Neutrophil (primary cell): ENCODE measurements around the gene CREBBP.

Source experiments
- H3K27ac ChIP-seq: fragments of 200-600 bp; sonication (generic); 2 replicates; pipeline ENCODE4 v1.5.1; 2016; ENCODE audit warnings: mild to moderate bottlenecking, moderate library complexity
- H3K27me3 ChIP-seq: fragments of 200-600 bp; sonication (generic); 2 replicates; pipeline ENCODE4 v1.6.0; 2016; ENCODE audit warnings: mild to moderate bottlenecking
- H3K36me3 ChIP-seq: fragments of 200-600 bp; sonication (generic); 2 replicates; pipeline ENCODE4 v1.5.1; 2017
- H3K4me1 ChIP-seq, 2 experiments: fragments of 200-600 bp in 1 of 2; sonication (generic) in 1 of 2; 1 replicate in 1 of 2; 2 replicates in 1 of 2; pipeline versions ENCODE4 v1.5.1 to v1.6.1; 2013 to 2016; ENCODE audit warnings: low read depth in 1 of 2, low read length in 1 of 2, mild to moderate bottlenecking in 1 of 2, moderate library complexity in 1 of 2; ENCODE audit not compliant: control insufficient read depth in 1 of 2, insufficient read depth in 1 of 2
- H3K4me3 ChIP-seq, 2 experiments: fragments of 200-600 bp in 1 of 2; sonication (generic) in 1 of 2; 1 replicate in 1 of 2; 2 replicates in 1 of 2; pipeline ENCODE4 v1.5.1; 2013 to 2016; ENCODE audit warnings: low read depth in 1 of 2, low read length in 1 of 2, mild to moderate bottlenecking in 1 of 2, moderate library complexity in 1 of 2
- H3K9me3 ChIP-seq: fragments of 200-600 bp; sonication (generic); 2 replicates; pipeline ENCODE4 v1.5.1; 2016
- TF ChIP-seq, protein P1 (sequence below): fragments of 200-600 bp; sonication (generic); IDR thresholded peaks from 2 replicates; pipeline ENCODE4 v1.5.1; 2016; ENCODE audit warnings: antibody characterized with exemption

CREBBP gene

DNA sequence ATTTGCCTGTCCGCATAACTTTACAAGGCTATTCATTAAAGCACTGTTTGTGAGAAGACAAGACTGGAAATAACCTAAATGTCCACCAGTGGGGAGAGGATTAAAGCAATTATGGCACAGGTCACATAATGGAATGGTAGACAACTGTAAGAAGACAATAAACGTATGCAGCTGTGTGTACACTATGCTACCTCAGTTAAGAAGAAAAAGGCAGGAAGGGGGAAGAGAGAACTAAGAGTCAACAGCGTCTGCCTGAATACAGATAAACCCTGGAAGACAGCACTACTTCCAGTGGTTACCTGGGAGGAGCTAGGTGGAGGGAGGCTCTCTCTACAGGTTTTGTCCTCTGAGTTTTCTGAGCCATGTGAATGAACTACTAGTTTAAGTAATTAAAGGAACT lies 15.3 kb downstream of the CREBBP start:
- TF ChIP-seq, protein P1, sequence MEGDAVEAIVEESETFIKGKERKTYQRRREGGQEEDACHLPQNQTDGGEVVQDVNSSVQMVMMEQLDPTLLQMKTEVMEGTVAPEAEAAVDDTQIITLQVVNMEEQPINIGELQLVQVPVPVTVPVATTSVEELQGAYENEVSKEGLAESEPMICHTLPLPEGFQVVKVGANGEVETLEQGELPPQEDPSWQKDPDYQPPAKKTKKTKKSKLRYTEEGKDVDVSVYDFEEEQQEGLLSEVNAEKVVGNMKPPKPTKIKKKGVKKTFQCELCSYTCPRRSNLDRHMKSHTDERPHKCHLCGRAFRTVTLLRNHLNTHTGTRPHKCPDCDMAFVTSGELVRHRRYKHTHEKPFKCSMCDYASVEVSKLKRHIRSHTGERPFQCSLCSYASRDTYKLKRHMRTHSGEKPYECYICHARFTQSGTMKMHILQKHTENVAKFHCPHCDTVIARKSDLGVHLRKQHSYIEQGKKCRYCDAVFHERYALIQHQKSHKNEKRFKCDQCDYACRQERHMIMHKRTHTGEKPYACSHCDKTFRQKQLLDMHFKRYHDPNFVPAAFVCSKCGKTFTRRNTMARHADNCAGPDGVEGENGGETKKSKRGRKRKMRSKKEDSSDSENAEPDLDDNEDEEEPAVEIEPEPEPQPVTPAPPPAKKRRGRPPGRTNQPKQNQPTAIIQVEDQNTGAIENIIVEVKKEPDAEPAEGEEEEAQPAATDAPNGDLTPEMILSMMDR = no peak
- H3K36me3 ChIP-seq = peaks cover 11% of the 10 kb centered on the region
- peaks cover 61 to 84% of the 10 kb centered on the region in 2 experiments for H3K4me1 ChIP-seq
- no peak overlapping the region for H3K4me3 ChIP-seq
- no peaks in the 10 kb centered on the region for H3K9me3 ChIP-seq
- H3K27ac ChIP-seq = peak overlapping the region; percentile 12
- H3K27me3 ChIP-seq = no peaks in the 10 kb centered on the region

DNA sequence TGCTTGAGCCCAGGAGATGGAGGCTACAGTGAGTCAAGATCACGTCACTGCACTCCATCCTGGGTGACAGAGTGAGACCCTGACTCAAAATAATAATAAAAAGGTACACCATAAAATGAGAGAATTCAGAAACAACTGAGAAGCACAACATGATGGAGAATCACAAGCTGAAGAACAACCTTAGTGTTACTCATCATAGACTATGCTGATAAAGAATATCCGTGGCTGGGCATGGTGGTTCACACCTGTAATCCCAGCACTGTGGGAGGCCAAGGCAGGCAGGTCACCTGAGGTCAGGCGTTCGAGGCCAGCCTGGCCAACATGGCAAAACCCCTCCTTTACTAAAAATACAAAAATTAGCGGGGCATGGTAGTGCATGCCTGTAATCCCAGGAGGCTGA lies 16.0 kb downstream of the CREBBP start:
- H3K4me1 ChIP-seq = peaks cover 68 to 91% of the 10 kb centered on the region in 2 experiments

DNA sequence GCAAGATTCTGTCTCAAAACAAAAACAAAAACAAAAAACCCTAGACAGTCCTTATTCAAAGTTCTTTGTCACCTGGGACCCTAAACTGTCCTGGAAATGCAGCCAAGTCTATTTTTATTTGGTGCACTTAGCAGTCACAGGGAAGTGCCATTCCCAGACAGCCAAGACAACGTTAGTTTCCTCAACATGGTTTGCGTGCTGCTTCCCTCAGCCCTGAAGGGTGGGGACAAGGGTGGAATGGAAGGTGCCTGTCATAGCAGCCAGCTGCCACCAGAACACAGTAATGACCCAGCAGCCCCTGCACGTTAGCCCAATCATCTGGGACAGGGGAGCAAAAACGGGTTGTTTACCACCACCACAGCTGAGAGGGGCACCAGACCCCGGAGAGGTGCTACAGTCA lies 16.9 kb downstream of the CREBBP start:
- TF ChIP-seq, protein P1 = no peak
- Histone ChIP-seq H3K27me3 (no peaks in the 10 kb centered on the region), H3K36me3 (peaks cover 16% of the 10 kb centered on the region), H3K4me1 (peaks cover 75 to 94% of the 10 kb centered on the region in 2 experiments), H3K9me3 (no peaks in the 10 kb centered on the region), H3K4me3 (no peak overlapping the region), H3K27ac (peak overlapping the region; percentile 86)

More for the DNA sequence above, 16.0 kb downstream of the CREBBP start:
- peak overlapping the region; percentile 12 for H3K27ac ChIP-seq
- H3K4me3 ChIP-seq = no peak overlapping the region
- no peaks in the 10 kb centered on the region for H3K27me3 ChIP-seq
- TF ChIP-seq, protein P1 = no peak
- peaks cover 15% of the 10 kb centered on the region for H3K36me3 ChIP-seq
- no peaks in the 10 kb centered on the region for H3K9me3 ChIP-seq

DNA sequence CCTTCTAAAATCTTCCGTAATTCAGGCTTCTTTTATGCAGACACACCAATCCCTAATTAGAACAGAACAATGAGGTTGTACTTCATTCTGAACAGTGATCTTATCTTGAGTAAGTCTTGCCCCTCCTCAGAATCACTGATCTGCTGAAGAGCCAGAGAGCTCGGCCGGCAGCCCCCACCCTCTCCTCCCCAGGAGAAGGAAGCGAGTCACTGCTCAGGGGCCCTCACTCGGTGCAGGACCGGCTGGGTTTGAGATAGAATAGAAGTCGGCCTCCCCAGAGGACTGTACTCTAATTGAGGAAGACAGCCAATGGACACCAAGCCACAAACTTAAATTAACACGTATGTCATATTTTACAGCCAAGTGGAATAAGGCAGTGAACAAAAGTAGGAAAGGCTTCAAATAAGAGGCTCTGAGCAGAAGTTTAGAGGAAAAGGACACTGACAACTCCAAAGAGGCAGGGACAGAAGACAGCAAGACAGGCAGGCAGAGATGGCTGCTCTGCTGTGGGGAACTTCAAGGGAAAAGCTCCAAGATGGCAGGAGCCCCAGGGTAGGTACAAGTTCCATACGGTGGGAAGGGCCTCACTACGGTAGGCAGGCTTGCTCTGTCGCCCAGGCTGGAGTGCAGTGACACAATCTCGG lies 18.6 kb downstream of the CREBBP start:
- H3K4me3 ChIP-seq = peak overlapping the region; percentile 26 to 45
- H3K36me3 ChIP-seq = peaks cover 16% of the 10 kb centered on the region
- TF ChIP-seq, protein P1 = no peak
- peak overlapping the region; percentile 86 for H3K27ac ChIP-seq
- H3K27me3 ChIP-seq = no peaks in the 10 kb centered on the region
- peaks cover 80 to 98% of the 10 kb centered on the region in 2 experiments for H3K4me1 ChIP-seq
- H3K9me3 ChIP-seq = no peaks in the 10 kb centered on the region

DNA sequence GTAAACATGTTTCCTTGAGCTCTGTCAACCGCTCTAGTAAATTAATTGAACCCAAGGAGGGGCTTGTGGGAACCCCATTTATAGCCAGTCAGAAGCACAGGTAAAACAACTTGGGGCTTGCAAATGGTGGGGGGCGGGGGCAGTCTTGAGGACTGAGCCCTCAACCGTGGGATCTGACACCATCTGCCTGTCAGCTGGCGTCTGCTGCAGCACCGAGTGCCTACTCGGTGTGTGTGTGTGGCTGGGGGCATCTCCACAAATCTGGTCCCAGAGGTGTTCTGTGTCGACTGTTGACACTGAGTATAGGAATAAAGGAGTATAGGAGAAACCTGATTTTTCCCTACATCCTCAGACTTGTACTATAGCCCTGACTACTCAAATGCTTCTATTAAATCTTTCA lies 20.6 kb downstream of the CREBBP start:
- Histone ChIP-seq H3K9me3 (no peaks in the 10 kb centered on the region), H3K4me1 (peaks cover 92 to 99% of the 10 kb centered on the region in 2 experiments), H3K36me3 (peaks cover 13% of the 10 kb centered on the region), H3K27me3 (no peaks in the 10 kb centered on the region), H3K27ac (peak overlapping the region; percentile 86), H3K4me3 (no peak overlapping the region)
- TF ChIP-seq, protein P1 = no peak
